ENCODE data around the gene TMEM252.

TMEM252 gene, protein sequence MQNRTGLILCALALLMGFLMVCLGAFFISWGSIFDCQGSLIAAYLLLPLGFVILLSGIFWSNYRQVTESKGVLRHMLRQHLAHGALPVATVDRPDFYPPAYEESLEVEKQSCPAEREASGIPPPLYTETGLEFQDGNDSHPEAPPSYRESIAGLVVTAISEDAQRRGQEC

DNA sequence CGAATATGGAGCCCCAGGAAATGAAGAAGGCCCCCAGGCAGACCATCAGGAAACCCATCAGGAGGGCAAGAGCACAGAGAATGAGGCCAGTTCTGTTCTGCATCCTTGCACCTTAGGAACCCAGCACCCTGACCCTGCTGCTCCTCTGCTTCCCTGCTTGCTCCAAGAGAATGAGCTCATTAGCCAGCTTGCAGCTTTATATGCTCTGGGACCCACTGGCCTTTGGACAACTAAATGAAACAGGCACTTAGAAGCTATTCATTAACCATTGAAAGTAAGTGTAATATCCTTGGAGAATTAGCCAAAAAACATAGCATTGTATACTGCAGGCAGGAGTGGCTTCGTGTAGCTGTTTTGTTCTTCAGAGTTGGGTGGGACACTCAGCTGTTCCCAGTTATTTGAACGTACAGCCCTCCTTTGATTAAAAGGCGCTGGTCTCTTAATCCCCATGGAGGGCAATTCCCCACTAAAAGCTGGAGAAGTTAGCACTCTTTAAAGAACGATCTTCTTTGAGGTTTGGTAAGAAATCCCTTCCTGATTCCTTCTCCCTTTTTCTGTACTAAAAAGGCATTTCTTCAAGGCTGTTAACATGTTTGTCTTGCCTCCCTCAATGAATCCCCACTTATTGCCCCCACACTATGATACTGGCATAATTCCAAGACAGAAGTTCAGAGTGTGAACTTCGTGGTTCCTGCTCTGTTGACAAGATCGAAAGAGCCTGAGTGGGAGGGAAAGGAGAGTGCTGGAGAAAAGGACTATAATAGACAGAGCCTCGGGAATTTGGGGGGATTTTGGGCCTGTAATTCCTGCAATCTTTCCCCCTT, at the start of gene TMEM252:
TMEM252 (minus strand) TSS at position 172 of the 824 bp plus-strand sequence; CDS start at position 103, 69 bp downstream.
- DNase-seq: no peak

DNA sequence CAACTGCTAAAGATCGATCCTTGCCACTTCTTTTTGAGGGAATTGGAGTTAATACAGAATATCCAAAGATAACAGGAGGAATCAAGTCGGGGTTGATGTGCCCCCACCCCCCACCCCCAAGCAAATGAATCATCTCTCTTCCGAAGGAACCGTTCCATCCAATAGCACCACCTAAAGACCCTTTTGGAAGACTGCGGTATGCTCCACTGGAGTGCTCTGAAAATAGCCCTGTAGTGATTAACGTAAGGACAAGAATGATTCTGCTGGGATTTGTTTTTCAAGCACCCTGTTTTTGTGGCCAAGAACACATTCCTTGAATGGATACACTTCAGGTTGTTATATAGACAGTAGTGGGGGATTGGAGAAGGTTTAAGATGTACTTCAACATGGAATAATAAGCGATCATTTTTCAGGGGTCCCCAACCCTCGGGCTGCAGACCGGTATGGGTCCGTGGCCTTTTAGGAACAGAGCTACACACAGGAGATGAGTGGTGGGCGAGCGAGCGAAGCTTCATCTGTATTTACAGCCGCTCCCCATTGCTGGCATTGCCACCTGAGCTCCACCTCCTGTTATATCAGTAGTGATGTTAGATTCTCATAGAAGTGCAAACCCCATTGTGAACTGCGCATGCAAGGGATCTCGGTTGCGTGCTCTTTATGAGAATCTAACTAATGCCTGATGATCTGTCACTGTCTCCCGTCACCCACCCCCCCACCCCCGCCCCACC, 44.5 kb upstream of the TMEM252 start:
- DNase-seq: no peak

DNA sequence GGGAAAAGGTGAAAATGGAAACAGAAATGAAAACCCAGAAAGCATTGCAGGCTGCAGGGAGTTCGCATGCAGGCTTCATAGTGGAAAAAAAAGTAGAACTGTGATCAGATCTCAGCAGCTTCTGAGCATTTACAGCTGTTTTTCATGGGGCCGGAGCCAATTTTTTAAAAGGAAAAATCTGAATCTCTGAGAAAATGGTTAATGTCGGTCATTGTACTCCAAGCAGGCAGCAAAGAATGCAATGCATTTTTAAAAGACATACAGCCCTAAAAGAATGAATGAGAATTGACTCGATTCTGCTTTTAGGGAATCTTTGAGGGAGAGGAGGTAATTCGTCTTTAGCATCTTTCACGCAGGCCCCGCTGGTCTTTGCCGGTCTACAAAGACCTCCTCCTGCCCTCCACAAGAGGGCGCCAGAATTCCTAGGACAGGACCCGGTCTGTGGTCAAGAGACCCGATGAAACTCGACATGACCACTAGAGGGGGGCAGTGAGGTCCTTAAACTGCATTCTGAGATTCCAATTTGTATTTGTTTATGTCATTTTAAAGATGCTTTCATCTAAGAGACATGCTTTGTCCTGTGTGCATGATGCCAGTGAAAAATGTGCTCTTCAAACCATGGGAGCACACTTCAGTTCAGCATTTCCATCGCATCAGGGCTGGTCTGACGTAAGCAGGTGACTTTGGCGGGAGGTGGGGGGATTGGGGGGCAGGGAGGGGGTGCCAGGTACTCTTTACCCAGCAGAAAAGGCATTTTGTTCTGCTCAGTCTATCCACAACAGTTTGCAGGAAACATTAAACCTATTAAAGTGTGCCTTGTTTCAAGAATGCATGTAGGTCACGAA, 43.7 kb upstream of the TMEM252 start:
- peak; percentile 71 for DNase-seq

DNA sequence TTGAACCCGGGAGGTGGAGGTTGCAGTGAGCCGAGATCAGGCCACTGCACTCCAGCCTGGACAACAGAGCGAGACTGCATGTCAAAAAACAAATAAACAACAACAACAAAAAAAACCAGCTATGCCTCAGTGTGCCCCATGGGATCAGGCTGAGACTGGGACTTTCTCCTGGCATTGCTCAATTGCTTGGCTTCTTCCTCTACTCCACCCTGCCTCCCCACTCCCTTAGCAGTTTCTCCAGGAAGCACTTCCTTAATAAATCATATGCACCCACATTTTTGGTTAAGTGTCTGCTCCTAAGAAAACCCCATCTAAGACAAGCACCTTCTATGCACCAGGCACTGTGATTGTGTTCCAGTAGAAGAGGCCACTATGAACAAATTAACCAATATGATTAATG, 41.0 kb upstream of the TMEM252 start:
- no peak for DNase-seq

DNA sequence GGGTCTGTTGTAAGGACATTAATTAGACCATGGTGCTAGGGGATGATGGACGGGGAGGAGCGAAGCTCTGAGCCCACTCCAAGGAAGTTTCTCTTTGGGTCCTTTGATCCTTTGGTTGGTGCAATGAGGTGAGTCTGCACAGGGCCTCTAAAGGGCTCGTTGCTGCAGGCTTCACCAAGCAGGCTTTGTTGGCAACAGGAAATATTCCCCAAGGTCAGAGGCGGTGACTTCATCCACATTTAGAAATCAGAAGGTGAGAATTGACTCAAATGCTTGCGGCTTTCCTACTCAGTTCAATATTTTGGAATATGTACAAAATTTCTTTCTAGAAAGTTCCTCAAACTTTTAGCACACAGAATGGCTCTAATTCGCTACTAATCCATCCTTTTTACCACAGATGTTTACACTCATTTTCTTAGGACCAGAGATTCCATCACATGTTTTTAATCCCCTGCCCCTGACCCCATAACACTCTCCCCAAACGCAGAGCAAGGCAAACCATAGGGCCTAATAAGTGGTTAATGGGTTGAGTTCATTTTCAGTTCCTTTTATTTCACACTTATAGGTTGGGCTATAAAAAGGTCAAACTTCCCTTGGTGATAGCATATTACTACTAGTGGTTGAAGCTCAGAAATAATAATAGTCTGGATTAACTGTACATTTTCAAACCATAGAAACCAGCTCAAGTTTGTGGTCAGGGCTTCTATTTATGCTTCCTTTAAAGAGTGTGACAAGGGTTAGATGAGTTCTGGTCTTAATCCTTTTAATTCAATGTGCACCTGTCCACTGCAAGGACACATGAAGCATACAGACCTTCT, 37.3 kb upstream of the TMEM252 start:
- DNase-seq: no peak

DNA sequence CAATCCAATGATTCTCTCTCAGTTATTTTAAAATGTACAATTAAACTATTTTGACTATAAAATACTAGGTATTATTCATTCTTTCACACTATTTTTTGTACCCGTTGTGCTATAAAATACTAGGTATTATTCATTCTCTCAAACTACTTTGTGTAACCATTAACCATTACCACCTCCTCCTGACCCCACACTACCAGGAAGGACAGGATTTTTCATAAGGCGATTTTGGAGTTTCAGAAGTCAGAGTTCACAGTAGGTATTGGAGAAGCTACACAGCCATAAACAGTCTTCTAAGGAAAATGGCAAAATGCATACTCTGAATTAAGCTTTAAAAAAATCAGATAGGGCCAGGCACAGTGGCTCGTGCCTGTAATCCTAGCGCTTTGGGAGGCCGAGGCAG, 35.1 kb upstream of the TMEM252 start:
- no peak for DNase-seq

DNA sequence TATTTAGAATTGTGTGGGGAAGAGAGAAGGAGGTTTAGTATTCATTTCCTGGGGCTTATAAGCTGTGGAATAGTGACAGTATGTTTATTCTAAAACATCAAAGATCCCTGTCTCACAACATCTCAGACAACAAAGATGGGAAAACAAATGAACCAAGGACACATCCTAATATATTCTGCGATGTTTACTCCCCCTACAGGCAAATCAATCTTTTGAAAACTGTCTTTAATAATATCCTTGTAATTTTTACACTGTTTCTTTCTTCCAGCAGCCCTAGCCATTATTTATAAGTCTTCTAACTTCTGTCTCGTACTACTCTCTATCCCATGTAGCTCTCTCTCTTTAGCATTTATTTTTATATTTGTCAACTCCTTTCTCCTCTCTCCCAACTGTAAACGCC, 33.5 kb upstream of the TMEM252 start:
- no peak for DNase-seq

DNA sequence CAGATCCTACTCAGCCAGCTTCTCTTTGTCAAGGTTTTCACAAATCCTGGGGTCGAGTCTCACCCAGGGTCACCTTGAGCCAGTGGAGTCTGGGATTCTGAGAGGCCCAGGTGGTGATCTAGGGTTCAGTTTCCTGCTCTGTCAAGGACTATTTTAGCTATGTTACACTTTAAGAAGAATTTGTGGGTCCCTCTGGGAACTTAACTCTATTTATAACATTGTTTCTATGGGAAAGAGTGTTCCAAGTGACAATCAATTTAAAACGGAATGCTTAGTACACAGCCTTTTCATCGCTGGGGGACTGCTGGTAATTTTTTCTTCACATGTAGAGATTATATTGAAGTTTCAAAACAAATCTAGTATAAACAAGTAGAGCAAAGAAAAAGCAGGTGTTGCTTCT, 26.9 kb upstream of the TMEM252 start:
- DNase-seq: no peak

DNA sequence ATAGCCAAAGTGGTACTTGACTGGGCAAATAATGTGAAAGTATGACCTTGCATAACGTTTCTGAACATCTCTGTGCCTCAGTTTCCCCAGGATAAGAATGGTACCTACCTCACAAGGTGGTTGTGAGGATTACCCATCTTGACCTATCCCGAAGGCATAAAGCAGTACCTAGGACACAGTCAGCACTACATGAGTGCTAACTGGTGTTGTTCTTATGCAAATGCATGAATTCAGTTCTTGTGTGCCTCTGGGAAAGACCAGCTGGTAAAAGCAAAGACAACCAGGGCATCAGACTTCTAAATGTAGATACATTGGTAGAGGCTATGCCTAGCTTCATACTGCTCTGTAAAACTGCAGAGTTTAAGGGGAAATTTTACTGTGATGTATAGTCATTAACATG, 21.8 kb upstream of the TMEM252 start:
- no peak for DNase-seq

DNA sequence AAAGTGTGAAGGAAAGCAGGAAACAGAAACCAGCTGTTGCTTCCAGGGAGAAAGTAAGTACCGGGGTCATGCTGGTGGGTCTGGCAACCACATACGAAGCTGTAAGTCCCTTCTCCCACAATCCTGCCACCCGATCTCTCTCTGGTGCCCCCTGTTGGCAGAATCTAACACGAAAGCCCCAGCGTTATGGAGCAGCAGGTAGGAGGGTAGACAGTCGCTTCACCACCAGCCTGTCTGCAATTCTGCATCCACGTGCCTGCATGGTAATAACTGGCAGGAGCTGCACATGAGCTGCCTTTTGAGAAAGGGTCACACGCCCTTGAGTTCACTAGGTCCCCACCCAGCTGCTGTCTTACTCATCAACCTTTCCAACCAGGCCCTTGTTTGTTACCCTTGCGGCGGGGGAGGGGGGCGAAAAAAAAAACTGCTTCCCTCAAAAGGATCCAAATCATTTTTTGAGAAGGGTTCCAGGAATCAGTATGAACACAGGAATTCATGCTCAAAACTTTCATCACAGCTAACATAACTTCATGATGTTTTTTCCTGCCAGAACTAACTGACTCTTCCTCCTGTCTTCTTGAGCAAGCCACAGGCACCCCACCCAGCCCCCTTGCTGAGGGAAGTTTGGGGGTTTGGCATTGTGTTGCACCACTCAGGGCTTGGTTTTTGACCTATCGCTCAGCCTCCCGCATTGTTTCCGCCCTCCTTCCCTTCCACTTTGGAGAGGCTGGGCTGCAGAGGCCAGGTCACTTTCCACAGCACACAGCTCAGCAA, 19.6 kb upstream of the TMEM252 start:
- DNase-seq: no peak

DNA sequence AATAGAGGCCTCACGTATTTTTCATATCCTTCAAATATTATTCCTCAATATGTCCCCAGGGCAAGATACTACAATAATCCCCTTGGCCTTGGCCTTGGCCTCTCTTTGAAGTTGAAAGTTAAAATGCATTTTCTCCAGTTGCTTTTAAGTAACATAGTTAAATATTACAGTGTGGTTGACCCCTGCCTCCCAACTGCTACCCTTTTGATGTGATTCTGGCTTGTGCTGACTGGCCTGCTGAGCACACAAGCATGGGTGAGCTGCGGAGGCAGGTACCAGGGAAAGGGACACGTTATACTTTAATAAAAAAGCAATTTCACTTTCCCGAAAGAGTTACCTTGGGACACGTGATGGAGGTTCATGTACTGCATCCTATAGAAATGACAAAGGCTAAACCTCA, 17.9 kb upstream of the TMEM252 start:
- DNase-seq: no peak

DNA sequence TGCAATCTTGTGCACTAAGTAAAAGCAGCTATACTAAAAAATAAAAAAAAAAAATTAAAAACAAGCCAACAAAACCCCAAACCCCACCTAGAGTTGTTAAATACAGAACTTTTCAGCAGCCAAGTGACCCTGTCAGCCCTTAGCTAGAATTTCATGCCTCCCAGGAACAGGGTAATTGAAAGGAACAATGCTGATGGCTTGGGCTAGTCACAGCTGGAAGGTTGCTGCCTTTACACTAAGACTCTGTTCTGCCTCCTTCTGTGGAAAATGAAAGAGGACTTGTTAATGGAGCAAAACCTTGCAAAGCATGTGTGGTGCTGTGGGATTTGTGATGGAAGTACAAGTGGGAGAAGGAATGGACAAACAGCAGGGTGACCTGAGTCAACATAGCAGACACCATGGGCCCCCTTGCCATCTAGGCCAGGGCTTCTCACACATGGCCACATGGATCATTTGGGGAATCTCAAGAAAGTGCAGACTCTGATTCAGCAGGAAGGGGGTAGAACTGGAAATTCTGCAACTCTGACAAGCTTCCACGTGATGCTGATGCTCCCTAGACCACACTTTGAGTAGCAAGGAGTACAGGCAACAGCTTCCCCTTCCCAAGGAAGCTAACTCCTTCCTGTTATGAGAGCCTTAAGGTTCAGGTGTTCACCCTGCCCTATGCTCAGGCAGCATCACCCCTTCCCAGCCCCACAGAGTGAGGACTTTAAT, 14.9 kb upstream of the TMEM252 start:
- no peak for DNase-seq

DNA sequence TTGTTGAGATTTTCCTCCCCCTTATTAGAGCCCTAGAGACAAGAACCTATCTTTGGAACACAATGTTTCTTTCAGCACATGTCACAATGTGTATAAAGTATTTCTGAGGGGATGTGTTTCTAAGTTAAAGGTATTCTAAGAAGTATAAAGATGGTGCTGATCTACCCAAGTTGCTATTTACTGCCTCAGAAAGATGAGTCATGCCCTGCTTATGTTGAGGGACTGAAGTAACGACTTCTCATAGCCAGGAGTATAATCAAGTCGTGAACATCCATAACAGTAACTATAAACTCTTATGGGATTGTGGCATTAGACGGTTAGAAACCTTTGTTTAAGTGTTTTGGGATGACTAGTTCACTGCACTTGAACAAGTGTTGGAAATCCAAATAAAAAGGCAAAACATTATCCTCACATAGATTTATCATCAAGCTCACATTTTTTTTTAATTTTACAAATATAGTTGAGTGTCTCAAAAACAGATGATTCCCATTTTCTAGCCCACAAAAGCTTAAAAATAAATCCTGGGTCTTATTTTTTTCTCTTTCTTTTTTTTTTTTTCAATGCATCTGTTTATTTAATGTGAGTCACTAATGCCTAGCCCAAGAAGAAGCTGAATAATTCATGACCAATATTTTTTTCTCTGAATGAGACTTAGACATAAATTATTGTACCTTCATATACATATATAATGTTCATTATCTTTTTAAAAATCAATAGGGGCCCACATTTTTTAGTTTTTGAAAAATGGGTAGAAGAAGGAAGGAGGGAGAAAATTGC, 12.2 kb upstream of the TMEM252 start:
- DNase-seq: no peak

DNA sequence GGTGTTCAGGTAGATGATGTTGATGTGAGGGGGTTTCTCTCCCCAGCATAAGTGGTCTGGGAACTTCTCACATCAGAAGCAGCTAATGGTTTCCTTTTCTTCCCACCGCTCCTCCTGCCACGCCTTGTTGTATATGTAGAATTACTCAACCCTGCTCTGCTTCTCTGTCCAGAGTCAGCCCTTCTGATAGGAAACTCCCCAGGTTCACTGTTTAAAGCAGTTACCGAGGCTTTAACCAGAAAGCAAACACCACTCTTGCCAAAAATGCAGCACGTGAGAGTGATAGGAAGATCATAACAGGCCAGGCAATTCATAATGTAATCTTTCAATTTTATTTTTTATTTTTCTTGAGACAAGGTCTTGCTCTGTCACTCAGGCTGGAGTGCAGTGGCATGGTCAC, 10.5 kb upstream of the TMEM252 start:
- no peak for DNase-seq

DNA sequence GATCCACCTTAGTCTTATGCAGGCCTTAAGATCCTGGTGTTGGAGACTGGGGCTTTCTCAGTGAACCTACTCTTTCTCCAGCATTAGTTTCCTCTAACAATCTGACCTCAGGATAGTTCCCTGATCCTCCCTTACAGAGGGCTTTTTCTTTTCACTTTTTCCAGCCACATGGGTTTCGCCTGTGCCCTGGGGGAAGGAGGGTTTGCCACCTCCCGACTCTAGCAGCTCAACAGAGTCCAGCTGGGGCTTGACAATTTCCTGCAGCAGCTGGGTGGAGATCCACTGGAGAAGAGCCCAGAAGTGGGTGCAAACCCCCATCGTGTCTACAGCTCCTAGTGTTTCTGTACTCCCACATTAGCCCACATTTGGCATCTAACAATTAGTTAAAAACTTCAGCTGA, 7.6 kb upstream of the TMEM252 start:
- no peak for DNase-seq

DNA sequence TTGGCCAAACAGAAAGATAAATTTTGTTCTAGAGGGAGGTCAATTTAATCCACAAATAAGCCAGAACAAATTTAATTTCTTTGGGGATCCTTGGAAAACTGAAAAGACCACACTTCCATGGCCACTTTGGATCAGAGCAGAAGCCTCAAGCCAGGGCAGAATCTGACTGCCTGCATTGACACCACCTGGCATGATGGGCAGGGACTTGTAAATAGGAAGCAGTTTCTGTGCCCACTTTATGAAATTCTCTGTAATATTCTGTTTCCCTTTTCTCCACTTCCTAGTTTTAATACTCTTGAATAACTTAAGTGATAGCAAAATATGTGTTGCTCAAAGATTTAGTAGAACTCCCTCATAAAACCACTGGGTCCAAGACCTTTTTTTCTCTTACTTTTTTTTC, 6.7 kb upstream of the TMEM252 start:
- DNase-seq: no peak

DNA sequence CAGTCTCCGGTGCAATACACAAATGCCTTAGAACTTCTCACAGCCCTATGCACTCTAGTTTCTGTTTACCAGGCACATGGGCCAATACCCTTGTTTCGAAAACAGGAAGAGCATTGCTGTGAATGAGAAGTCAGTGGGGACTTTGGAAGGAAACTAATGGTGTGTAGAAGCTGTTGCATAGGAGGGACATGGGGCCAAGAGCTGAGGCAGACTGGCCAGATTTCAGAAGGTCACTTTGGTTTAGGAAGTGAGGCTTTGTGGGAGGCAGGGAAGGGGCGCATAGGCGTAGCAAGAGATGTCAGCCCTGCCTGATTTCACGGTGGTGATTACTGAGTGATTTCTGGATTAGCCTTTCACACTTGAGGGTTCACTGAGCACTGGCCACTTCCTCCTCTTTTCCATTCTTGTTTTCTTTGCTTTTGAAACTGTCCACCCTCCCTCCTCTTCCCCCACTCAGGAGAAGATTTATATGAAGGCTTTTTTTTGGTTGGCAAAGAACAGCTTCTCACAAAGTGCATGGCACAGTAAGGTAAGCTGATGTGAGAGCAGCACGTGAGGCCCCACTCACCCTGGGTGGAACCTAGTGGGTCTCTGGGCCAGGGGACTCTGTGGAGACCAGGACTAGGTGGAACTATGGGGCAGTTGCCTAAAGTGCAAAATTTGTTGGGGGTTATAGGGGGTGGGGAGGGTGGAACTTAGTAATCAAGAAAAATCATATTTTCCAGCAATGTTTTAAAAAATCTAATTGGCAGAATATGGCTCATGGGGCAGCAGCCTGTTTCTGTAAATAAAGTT, 6.1 kb upstream of the TMEM252 start:
- DNase-seq: no peak

DNA sequence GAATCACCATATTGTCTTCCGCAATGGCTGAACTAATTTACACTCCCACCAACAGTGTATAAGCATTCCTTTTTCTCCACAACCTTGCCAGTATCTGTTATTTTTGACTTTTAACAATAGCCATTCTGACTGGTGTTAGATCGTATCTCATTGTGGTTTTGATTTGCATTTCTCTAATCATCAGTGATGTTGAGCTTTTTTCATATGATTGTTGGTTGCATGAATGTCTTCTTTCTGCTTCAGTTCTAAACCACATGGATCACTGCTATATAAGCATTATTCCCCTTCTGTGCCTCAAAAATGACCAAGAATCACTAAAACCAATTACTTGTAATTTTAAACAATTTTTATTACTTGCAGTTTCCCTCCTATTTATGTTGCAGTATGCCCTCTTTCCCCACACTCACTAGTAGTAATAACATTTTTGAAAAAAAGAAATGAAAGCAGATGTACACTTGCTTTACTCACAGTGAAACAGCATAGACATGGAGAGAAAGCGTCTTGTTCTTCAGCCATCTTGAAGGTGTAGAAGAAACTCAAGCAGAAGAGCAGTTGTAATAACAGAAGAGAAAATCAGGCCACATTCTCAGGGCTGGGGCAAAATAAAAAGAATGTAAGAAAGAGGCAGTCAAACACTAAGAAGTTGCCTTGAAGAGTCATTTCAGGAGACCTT, 4.5 kb upstream of the TMEM252 start:
- DNase-seq: no peak
